Neural crest cell (in vitro differentiated cells): ENCODE measurements around the gene TPRN. TPM values are rescaled to one million over a fixed set of nuclear protein-coding genes. Genes with fewer than 3 reads are reported as not detected.

Experiments used
- DNase-seq: peaks from one replicate; pipeline ENCODE4 v3.0.0; 2021; ENCODE audit warnings: low read depth, mixed read lengths, low spot score
- H3K27ac Mint-ChIP-seq: one replicate; pipeline ENCODE4 v1.8.0; 2021; ENCODE audit warnings: mild to moderate bottlenecking, mixed read lengths; ENCODE audit not compliant: unreplicated experiment
- H3K27me3 Mint-ChIP-seq: 2 replicates; pipeline ENCODE4 v1.8.0; 2021; ENCODE audit warnings: low read depth, mild to moderate bottlenecking, mixed read lengths
- H3K36me3 Mint-ChIP-seq: 2 replicates; pipeline ENCODE4 v1.8.0; 2021; ENCODE audit warnings: low read depth, mild to moderate bottlenecking, mixed read lengths
- H3K4me1 Mint-ChIP-seq: 2 replicates; pipeline ENCODE4 v1.8.0; 2021; ENCODE audit warnings: mixed read lengths
- H3K4me3 Mint-ChIP-seq: one replicate; pipeline ENCODE4 v1.8.0; 2021; ENCODE audit warnings: mild to moderate bottlenecking, mixed read lengths
- H3K9me3 Mint-ChIP-seq: 2 replicates; pipeline ENCODE4 v1.8.0; 2021; ENCODE audit warnings: mixed read lengths
- CTCF ChIP-seq: fragments of 200-600 bp; sonication (generic); conservative IDR thresholded peaks from 2 replicates; pipeline ENCODE4 v1.5.0; 2021; ENCODE audit warnings: antibody characterized with exemption, mild to moderate bottlenecking
- total RNA-seq: library from RNA; stranded (reverse); gene quantifications from 2 replicates; pipeline ENCODE4 v1.2.1, GENCODE V29; 2021

Gene TPRN
- total RNA-seq, 1 donor from 2014 or later, result 25.1 TPM

GRCh38 chr9:137229903-137230704 lies 29.6 kb upstream of the TPRN start:
- DNase-seq, result no peak
- H3K36me3 Mint-ChIP-seq, result no peaks in the 10 kb centered on the region
- peaks cover 4% of the 10 kb centered on the region for H3K4me1 Mint-ChIP-seq
- no peak overlapping the region for H3K4me3 Mint-ChIP-seq
- no peak overlapping the region for H3K27ac Mint-ChIP-seq
- H3K9me3 Mint-ChIP-seq, result no peaks in the 10 kb centered on the region
- TF ChIP-seq CTCF, result no peak
- peaks cover 3% of the 10 kb centered on the region for H3K27me3 Mint-ChIP-seq

DNA sequence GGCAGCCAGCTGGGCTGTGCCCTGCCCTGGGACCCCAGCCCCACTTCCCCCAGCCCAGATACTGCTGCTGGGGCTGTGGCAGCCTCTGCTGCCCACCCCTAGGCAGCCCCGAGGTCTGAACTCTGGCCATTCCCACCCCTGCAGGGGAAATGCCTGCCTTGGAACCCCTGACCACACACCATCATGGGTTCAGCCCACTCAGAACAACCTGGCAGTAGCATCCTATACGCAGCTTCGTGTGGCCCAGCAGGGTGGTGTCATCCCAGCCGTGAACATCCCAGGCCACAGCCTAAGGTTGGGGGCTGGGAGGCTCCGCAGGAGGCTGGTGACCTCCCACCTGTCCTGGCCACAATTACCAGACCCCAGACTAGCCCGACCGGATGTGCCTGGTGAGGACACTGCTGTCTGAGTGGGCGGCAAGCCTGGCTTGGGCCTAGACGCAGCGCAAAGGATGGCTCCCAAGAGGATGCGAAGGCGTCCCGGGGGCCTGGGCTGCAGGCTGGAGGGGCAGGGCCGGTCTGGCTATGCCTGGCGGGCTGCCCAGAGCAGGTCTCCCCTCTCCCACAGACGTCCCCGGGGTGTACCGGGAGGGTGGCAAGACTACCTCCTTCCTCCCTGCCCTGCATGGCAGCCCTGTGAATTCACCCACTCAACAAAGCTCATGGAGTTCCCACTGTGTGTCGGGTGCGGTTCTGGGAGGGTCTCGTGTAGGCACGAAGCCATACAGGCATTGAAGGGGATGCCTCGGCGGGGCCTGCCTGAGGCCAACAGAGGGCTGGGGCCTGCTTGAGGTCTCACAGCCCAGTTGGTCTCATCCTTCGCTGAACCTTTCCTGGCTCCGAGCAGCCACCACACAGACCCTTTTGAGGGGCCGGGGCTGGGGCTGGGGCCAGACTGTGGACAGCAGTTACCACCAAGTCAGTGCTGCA lies 28.7 kb upstream of the TPRN start:
- Mint-ChIP-seq H3K36me3 (no peaks in the 10 kb centered on the region), H3K27me3 (peaks cover 3% of the 10 kb centered on the region), H3K27ac (no peak overlapping the region), H3K4me1 (peaks cover 4% of the 10 kb centered on the region), H3K4me3 (no peak overlapping the region), H3K9me3 (no peaks in the 10 kb centered on the region)
- no peak for TF ChIP-seq CTCF
- no peak for DNase-seq

DNA sequence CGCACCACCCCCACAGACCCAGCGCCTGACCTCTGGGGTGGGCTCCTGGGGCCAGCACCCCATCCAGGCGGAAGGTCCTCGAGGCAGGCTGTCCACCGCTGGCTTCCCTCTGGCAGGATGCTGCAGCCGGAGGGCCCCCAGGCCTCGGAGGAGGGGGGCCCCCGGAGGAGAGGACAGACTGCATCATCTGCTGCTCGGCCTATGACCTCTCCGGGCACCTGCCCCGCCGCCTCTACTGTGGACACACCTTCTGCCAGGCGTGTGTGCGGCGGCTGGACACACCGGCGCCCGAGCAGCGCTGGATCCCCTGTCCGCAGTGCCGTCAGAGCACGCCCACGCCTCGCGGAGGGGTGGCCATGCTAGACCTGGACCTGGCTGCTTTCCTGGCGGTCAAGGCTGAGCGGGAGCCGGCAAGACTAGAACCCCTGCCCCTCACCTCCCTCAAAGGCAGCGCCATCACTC lies 28.0 kb upstream of the TPRN start:
- Mint-ChIP-seq H3K9me3 (no peaks in the 10 kb centered on the region), H3K27ac (no peak overlapping the region), H3K4me3 (no peak overlapping the region), H3K4me1 (peaks cover 4% of the 10 kb centered on the region), H3K36me3 (no peaks in the 10 kb centered on the region), H3K27me3 (peaks cover 3% of the 10 kb centered on the region)
- no peak for TF ChIP-seq CTCF
- DNase-seq, result no peak

GRCh38 chr9:137227853-137228505 lies 27.4 kb upstream of the TPRN start:
- Mint-ChIP-seq H3K4me1 (peaks cover 4% of the 10 kb centered on the region), H3K27me3 (peaks cover 4% of the 10 kb centered on the region), H3K27ac (no peak overlapping the region)

More at GRCh38 chr9:137227853-137228505, 27.4 kb upstream of the TPRN start:
- Mint-ChIP-seq H3K4me3 (peak overlapping the region; percentile 82), H3K36me3 (no peaks in the 10 kb centered on the region), H3K9me3 (no peaks in the 10 kb centered on the region)
- DNase-seq, result no peak
- TF ChIP-seq CTCF, result no peak
